ENCODE data around the gene ACTR6. TPM values are rescaled to one million over a fixed set of nuclear protein-coding genes. Genes with fewer than 3 reads are reported as not detected.

Gene ACTR6
- total and polyA plus RNA-seq, 9 of the 15 experiments (the other 6 are each of a cell fraction or from before 2014, with no cell fraction given) = 26.1 to 109 (median 70.9) TPM

GRCh38 chr12:100199347-100200149 is 1.1 kb upstream of the ACTR6 start:
- no peaks in the 10 kb centered on the region for H3K9me3 ChIP-seq (replicated peaks; ENCODE audit: control insufficient read depth, insufficient read depth, low read depth, low read length)
- peak; percentile 83 for ATAC-seq
- POLR2A ChIA-PET = interaction anchor here (1.6 kb wide), 1 partner anchor 22 kb away, joined by 4 read pairs; no protein-coding TSS in a partner anchor
- 6% methylated on average over 41 of the region's 79 CpGs for WGBS (ENCODE audit: insufficient coverage, low coverage, missing lambda C conversion rate)
- H3K27me3 ChIP-seq (ENCODE audit: control insufficient read depth in 2 of 2, insufficient read depth in 2 of 2, low read length in 2 of 2) = no peaks in the 10 kb centered on the region
- H3K4me1 ChIP-seq (replicated peaks in 1 of 2; ENCODE audit: control insufficient read depth in 2 of 2, insufficient read depth in 2 of 2, low read length in 2 of 2) = peaks cover 2 to 29% of the 10 kb centered on the region in 2 experiments; a peak in 3 of 5 replicates
- in situ Hi-C loops (cut with MboI) = no loop called here
- peak overlapping the region; percentile 92 for H2AFZ ChIP-seq (ENCODE audit: low read depth, low read length)
- H4K20me1 ChIP-seq (replicated peaks; ENCODE audit: control insufficient read depth, insufficient read depth, low read length) = no peaks in the 10 kb centered on the region
- BruUV-seq (replicated peaks) = no TSS peak
- CTCF ChIA-PET (ENCODE audit: low intra/inter-chr PET ratio) = interaction anchor here (0.6 kb wide), 2 partner anchors 58 to 355 kb away, joined by 3 read pairs; no protein-coding TSS in a partner anchor
- H3K4me3 ChIP-seq = peak overlapping the region; percentile 73
- H3K27ac ChIP-seq (ENCODE audit: extremely low read depth, low read depth, low read length) = peak overlapping the region; percentile 74; the same call in 2 of the 3 replicates
- H3K79me2 ChIP-seq (ENCODE audit: control insufficient read depth, insufficient read depth, low read length) = peaks cover 47% of the 10 kb centered on the region
- no peaks in the 10 kb centered on the region for H3K9me1 ChIP-seq (ENCODE audit: control insufficient read depth, insufficient read depth, low read length)
- DNase-seq (ENCODE audit: extremely low read depth in 1 of 4, low spot score in 3 of 4) = peak; percentile 79 to 82 (median 80)
- intact Hi-C loops (cut with micrococcal nuclease) = loop anchor here (2.0 to 5.0 kb wide), 3 partner anchors 37 to 68 kb away; partner anchors contain the start of genes BLTP3B, DEPDC4 and SCYL2
- peaks cover 5% of the 10 kb centered on the region; the same call in 1 of the 3 replicates for H3K36me3 ChIP-seq (ENCODE audit: control insufficient read depth, insufficient read depth, low read length)
- H3K9ac ChIP-seq (ENCODE audit: insufficient read depth in 1 of 2, low read depth in 2 of 2, low read length in 2 of 2) = peak overlapping the region; percentile 53 to 95
- H3K4me2 ChIP-seq (ENCODE audit: insufficient read depth, low read length) = peak overlapping the region; percentile 95
- no peak for FAIRE-seq
- TF ChIP-seq ZFX (CRISPR knock-in tag; IDR thresholded peaks at IDR 0.05) (0 out of 2 replicates have a peak, but pooled peaks have one; percentile 7), ARID2 (IDR thresholded peaks at IDR 0.05) (no peak), TGIF2 (CRISPR knock-in tag; IDR thresholded peaks at IDR 0.05) (no peak), NCOA6 (IDR thresholded peaks at IDR 0.05) (peak; percentile 92), NR1H2 (CRISPR knock-in tag; IDR thresholded peaks at IDR 0.05) (no peak), NFIC (IDR thresholded peaks at IDR 0.05) (peak; percentile 63), ETS1 (conservative IDR thresholded peaks at IDR 0.05; ENCODE audit: control insufficient read depth, low read depth, low read length) (peak; percentile 43; the same call in 1 of the 2 replicates), MAZ (CRISPR knock-in tag; conservative IDR thresholded peaks at IDR 0.05 in 1 of 2, IDR thresholded peaks at IDR 0.05 in 1 of 2) (0 out of 4 replicates have a peak, but pooled peaks of 1 of the 2 experiments have one; percentile 5), E2F6 (IDR thresholded peaks at IDR 0.05; ENCODE audit: borderline replicate concordance in 1 of 2, extremely low read depth in 1 of 2, insufficient read depth in 1 of 2, insufficient read length in 1 of 2, low read depth in 1 of 2, low read length in 1 of 2, poor library complexity in 1 of 2, severe bottlenecking in 1 of 2) (peak; percentile 55 to 76), ZBTB33 (CRISPR knock-in tag; IDR thresholded peaks at IDR 0.05) (0 out of 2 replicates have a peak, but pooled peaks have one; percentile 30), RFX1 (IDR thresholded peaks at IDR 0.05) (peak; percentile 51), POLR2G (IDR thresholded peaks at IDR 0.05; ENCODE audit: low read depth, low read length) (peak; percentile 38; the same call in 1 of the 2 replicates), ZEB2 (IDR thresholded peaks at IDR 0.05) (no peak), EGR1 (conservative IDR thresholded peaks at IDR 0.05) (peak; percentile 16; the same call in 1 of the 2 replicates), CXXC5 (CRISPR knock-in tag; IDR thresholded peaks at IDR 0.05) (no peak), HNRNPL (IDR thresholded peaks at IDR 0.05; ENCODE audit: low read depth, low read length) (0 out of 2 replicates have a peak, but pooled peaks have one; percentile 45), GABPB1 (CRISPR knock-in tag; IDR thresholded peaks at IDR 0.05) (peak; percentile 19; the same call in 1 of the 2 replicates)

All from K562 (cell line).